GM18505 (cell line): ENCODE results near the gene MPST.
A peak's percentile ranks its signal among the peaks of the same experiment; 100 is the strongest.

ENCODE experiments used
- ATAC-seq: cut with Tn5 transposase; IDR thresholded peaks from one replicate; pipeline ENCODE4 v1.9.1; 2021; ENCODE audit not compliant: unreplicated experiment
- POLR2A ChIP-seq: IDR thresholded peaks from 4 replicates; pipeline ENCODE4 v1.6.1; 2011; ENCODE audit warnings: borderline replicate concordance; ENCODE audit not compliant: insufficient read depth, insufficient read length; ENCODE audit errors: extremely low read depth

Gene MPST

DNA sequence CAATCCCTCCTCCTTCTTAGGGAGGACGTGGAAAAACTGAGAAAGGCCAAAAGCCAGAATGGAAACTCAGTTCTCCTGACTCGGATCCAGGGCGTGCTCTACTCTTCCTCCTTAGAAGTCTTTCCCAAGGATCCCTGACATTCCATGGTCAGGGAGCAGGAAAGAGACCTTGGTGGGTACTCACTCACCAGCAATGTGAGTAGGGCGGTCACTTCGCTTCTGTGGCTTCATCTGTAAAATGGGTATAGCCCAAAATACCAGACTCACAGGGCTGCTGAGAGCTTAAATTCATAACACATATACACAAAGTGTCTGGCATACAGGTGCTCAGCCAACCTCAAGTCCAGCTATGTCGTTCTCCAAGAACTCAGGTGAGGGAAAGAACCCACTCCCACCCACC is 31.4 kb downstream of the MPST start:
- ATAC-seq = no peak
- TF ChIP-seq POLR2A = no peak

DNA sequence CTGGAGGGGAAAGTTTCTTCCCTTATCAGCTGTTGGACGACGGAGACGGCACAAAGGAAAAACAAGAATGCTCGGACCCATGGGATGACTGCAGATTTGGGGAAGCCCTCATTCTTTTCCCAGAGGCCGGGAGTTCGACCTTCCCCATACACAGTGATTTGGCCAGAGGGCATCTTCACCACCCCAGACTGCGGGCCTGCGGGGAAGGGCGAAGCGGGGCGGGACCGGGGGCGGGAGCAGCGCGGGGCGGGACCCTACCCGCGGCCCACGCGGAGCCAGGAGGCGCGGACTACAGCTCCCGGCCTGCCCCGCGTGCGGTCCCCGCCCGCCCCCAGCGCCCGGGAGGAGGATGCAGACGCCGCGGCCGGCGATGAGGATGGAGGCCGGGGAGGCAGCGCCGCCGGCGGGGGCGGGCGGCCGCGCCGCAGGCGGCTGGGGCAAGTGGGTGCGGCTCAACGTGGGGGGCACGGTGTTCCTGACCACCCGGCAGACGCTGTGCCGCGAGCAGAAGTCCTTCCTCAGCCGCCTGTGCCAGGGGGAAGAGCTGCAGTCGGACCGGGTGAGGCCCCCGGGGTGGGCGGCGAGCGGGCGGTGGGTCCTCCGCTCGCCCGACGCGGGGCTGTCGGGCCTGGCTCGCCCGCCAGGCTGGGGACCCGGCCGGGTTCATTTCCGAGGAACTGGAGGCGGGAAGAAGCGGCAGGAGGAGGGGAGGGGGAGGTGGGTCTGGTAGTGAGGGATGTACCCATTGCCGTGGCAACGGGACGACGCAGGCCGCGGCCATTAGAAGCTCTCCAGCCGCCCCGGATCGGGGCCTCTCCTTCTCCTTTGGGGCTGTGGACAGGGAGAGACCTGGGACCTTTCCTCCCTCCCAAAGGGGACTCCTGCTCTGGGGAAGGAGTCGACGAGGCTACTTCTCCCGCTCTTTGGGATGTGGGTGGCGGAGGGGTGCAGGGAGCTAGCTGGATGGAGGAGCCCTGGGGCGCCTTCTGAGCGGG is 32.1 kb downstream of the MPST start, which contains the start of gene KCTD17:
KCTD17 (plus strand) TSS at position 352 of the 995 bp plus-strand sequence; CDS start at position 371, 19 bp downstream.
- ATAC-seq = peak; percentile 58
- peak; percentile 48 for TF ChIP-seq POLR2A

DNA sequence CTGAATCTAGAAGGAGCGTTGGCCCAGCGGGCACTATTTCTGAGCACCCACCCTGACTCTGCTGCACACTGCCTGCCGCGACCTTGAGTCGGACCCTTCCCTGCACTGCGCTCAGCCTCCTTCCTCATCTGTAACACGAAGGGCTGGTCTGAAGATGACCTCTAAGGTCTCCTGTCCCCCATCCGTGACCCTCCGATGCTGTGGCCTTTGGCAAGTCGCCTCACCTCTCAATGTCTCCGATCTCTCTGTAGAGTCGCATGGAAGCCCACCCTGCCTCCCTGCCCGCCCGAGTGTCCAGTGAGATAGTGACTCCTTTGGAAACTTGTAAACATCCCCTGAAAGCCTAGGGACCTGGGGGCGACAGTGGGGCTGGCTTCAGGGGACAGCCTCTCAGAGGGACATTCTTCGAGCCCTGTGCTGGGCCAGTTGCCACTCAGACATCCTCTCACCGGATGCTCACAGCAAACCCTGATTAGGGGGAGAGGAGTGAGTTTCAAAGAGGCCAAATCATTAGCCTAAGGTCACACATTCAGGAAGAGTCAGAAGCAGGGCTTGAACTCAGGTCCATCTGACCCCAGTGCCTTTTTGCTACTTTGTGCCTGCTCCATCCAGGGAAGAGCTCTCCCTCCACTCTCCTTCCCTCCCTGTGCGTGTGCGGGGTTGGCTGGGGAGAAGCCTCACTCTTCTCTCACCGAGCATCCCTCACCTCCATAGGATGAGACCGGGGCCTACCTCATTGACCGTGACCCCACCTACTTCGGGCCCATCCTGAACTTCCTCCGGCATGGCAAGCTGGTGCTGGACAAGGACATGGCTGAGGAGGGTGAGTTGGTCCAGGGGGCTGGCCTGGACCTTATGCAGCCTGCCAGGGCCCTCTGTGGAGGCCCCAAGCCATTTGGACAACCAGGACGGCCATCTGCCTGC is 33.1 kb downstream of the MPST start:
- TF ChIP-seq POLR2A = no peak
- ATAC-seq = no peak

DNA sequence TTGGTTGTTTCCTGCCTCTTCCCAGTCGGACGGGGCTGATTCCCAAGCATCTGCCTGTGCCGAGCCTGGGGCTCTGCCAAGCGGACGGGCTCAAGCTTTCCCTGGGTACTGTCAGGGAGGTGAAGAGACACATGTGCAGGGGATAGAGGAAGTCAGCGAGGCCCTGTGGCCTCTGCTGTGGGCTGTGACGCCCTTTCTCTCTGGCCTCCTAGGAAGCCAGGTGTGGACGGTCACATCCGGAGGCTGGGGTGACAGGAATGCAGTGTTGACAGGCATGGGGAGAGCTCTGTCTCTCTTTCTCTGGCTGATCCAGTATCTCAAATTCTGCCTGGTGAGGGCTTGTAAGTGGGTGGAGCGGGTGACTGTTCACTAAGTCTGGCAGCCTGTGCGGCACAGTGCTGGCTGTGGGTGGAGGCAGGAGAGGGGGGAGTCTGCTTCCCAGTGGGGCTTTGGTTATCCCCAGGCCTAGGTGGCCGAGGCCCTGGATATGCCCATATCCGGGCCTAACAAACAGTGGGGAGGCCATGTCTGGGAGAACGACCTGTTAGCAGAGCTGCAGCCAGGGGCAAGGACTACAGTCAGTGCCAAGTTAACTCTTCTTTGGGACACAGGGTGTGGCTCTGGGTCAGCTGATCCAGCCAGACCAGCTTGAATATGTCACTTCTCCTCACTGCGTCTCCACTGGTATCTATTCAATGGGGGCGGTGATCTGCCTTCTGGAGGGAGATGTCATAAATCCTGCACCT is 33.9 kb downstream of the MPST start:
- no peak for ATAC-seq
- no peak for TF ChIP-seq POLR2A

DNA sequence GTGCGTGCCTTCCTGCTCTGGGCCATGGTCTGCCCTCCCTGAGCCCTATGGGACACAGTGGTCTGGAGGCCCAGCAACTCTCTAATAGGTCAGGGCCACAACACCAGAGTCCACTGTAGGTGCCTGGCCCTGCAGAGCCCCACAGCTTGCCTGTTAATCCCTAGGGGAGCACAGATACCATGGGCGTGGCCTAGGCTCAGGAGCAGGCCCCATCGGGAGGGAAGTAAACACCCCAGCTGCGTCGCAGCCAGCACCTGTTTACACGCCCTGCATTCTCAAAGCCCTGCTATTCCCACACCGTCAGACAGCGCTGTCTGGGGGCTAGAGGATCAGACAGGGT is 34.5 kb downstream of the MPST start:
- TF ChIP-seq POLR2A = no peak
- no peak for ATAC-seq

DNA sequence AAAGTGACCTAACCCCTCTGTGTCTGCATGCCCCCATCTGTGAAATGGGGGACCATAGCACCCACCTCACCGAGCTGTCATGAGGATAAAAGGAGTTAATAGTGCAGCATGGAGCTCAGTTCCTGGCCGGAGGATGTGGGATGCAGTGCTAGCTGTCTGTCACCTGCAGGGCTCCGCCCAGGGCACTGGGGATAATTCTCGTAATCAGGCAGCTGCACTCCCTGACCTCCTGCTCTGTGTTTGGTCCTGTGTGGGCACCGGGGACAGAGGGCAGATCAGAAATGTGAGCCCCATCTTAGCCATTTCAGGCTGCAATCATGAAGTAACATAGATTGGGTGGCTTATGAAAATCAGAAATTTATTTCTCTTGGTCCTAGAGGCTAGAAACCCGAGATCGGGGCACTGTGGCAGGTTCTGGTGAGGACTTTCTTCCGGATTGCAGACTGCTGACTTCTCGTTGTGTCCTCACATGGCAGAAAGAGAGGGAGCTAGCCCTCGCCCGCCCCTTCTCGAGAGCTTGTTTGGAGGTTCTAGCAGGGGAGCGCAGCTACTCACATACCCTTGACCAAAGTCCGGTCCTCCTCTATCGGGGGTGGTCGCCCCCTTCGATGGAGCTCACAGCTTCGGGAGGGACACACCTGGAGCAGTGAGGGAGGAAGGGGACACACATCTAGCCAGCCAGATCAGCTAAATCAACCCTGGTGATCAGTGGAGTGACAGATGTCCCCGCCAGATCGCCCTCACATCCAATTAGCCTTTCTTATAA is 35.2 kb downstream of the MPST start:
- no peak for TF ChIP-seq POLR2A

DNA sequence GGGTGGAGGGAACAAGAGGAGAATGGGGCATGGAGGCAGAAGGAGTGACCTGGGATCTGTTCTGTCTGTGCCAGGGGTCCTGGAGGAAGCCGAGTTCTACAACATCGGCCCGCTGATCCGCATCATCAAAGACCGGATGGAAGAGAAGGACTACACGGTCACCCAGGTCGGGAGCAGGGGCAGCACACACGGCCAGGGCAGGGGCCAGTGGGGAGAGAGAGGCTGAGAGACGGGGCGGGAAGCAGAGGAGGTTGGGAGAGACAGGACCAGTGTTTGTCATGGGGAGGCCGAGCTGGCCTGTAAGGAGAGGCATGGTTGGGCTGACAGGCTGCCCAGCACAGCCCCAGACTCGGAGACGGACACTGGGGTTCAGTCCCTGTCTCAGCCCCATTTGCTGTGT is 36.7 kb downstream of the MPST start:
- no peak for TF ChIP-seq POLR2A
- no peak for ATAC-seq

More for the DNA sequence above, 35.2 kb downstream of the MPST start:
- ATAC-seq = no peak

DNA sequence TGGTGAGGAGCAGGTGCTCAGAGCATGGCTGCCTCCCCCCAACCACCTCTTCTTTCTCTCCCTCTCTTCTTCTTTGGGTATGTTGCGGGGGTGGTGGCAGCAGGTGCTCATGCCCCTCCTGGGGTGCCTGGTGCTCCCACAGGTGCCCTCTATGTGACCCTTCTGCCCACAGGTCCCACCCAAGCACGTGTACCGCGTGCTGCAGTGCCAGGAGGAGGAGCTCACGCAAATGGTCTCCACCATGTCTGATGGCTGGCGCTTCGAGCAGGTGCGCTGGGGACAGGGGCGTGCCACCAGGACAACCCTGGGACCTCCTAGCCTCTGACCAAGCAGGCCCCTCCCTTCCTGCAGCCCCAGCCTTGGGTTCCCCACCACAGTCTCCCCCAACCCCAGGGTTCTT is 37.7 kb downstream of the MPST start:
- no peak for ATAC-seq
- TF ChIP-seq POLR2A = no peak

DNA sequence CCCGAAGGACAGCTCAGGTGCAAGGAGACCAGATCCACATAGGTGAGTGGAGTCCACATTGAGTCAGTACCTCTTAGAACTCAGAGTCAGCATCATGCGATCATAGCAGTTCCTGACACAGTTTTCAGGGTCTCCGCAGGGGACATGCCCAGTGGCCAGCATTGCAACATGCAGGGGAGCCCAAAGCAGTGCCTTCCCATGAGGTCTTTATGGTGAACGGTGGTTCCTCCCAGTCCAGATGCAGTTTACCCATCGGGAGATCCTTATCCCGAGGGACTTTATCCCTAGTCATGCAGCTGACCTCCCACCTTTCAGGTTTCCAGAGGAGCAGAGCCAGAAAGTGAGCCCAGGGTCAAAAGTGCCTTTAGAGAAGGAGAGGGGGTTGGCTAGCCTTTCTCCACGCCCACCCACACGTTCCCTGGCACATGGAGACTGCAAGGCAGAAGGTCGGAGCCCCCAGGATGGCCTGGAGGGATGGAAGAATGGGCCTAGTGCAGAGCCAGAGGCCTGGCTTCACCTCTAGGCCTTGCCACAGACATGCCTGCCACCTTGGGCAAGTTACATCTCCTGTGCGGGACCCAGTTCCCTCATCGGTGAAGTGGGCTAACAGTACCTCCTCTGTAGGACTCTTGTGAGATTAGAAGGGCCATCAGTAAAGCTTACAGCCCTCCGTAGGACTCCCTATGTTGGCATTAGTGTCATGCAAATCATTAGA is 38.4 kb downstream of the MPST start:
- no peak for ATAC-seq
- no peak for TF ChIP-seq POLR2A

DNA sequence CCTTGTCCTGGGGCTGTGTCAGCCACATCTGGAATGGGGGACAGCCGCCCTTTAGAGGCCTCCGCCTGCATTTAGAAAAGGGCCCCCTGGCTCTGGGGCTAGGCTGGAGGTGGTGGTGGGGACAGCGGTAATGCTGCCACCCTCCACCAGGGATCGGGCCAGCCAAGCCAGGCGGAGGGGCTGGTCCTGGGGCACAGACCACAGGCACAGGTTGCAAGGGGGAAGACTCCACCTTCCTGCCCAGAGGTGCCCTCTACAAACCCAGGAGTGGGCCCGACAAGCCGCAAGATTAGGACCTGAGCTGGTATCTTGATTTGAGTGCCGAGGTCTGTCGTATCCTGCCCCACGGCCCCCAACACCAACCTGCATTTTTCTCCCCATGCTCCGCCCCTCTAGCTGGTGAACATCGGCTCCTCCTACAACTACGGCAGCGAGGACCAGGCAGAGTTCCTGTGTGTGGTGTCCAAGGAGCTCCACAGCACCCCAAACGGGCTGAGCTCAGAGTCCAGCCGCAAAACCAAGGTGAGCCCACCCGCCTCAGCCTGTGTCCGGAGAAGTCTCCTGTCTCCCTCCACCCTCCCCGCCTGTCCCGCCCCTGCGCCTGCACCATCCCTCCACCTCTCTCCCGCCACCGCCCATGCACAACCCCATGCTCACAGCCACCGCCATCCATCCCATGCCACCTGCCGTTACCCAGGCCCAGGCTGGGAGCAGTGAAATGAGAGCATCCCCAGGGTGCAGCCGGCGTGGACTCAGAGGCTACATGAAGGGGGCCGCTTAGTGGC is 39.6 kb downstream of the MPST start:
- no peak for ATAC-seq
- TF ChIP-seq POLR2A = no peak

DNA sequence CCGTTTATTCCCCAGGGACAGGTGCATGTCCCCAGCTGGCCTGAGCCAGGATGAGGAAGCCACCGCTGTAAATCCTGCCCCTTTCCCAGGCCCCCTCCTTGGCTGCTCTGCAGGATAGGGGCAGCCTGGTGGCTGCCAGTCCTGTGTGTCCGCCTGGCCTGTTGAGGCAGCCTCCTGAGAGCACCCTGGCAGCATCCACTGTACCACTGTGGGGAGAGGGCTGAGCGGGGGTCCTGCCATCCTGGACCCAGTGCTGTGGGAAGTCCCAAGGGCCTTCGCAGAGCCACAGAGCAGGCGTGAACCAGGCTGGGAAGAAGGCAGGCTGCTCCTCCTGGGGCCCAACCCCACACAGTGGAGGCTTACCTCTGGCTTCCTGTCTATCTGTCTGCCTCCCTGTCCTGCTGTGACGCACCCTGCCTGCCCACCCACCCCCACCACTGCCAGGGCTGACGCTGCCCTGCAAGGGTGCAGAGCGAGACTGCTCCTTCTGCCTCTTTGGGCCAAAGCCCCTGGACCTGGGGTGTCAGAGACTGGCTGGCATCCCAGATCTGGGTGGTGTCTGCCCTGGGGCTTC is 40.4 kb downstream of the MPST start:
- no peak for TF ChIP-seq POLR2A
- no peak for ATAC-seq
